ENCODE measurements around the gene ZNF441.

DNA sequence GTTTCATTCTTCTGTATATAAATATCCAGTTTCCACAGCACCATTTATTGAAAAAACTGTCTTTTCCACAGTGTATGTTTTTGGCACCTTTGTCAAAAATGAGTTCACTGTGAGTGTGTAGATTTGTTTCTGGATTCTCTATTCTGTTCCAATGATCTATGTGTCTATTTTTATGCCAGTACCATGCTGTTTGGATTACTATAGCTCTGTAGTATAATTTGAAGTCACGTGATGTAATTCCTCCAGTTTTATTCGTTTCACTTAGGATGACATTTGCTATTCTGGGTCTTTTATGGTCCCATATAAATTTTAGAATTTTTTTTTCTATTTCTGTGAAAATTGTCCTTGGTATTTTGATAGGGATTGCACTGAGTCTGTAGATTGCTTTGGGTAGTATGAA lies 17.0 kb upstream of the ZNF441 start:
- TF ChIP-seq CTCF (IDR thresholded peaks at IDR 0.05; ENCODE audit: low read depth, low read length, missing input control) = no peak
- no peak for TF ChIP-seq ATF3 (IDR thresholded peaks at IDR 0.05)
- TF ChIP-seq, protein P1, sequence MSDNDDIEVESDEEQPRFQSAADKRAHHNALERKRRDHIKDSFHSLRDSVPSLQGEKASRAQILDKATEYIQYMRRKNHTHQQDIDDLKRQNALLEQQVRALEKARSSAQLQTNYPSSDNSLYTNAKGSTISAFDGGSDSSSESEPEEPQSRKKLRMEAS (IDR thresholded peaks at IDR 0.05) = no peak
- no peak for TF ChIP-seq SP1 (IDR thresholded peaks at IDR 0.05)
- TF ChIP-seq, protein P2, sequence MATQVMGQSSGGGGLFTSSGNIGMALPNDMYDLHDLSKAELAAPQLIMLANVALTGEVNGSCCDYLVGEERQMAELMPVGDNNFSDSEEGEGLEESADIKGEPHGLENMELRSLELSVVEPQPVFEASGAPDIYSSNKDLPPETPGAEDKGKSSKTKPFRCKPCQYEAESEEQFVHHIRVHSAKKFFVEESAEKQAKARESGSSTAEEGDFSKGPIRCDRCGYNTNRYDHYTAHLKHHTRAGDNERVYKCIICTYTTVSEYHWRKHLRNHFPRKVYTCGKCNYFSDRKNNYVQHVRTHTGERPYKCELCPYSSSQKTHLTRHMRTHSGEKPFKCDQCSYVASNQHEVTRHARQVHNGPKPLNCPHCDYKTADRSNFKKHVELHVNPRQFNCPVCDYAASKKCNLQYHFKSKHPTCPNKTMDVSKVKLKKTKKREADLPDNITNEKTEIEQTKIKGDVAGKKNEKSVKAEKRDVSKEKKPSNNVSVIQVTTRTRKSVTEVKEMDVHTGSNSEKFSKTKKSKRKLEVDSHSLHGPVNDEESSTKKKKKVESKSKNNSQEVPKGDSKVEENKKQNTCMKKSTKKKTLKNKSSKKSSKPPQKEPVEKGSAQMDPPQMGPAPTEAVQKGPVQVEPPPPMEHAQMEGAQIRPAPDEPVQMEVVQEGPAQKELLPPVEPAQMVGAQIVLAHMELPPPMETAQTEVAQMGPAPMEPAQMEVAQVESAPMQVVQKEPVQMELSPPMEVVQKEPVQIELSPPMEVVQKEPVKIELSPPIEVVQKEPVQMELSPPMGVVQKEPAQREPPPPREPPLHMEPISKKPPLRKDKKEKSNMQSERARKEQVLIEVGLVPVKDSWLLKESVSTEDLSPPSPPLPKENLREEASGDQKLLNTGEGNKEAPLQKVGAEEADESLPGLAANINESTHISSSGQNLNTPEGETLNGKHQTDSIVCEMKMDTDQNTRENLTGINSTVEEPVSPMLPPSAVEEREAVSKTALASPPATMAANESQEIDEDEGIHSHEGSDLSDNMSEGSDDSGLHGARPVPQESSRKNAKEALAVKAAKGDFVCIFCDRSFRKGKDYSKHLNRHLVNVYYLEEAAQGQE (IDR thresholded peaks at IDR 0.05) = no peak
- TF ChIP-seq, protein P3, sequence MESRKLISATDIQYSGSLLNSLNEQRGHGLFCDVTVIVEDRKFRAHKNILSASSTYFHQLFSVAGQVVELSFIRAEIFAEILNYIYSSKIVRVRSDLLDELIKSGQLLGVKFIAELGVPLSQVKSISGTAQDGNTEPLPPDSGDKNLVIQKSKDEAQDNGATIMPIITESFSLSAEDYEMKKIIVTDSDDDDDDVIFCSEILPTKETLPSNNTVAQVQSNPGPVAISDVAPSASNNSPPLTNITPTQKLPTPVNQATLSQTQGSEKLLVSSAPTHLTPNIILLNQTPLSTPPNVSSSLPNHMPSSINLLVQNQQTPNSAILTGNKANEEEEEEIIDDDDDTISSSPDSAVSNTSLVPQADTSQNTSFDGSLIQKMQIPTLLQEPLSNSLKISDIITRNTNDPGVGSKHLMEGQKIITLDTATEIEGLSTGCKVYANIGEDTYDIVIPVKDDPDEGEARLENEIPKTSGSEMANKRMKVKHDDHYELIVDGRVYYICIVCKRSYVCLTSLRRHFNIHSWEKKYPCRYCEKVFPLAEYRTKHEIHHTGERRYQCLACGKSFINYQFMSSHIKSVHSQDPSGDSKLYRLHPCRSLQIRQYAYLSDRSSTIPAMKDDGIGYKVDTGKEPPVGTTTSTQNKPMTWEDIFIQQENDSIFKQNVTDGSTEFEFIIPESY (IDR thresholded peaks at IDR 0.05) = no peak
- no peak for TF ChIP-seq RXRA (IDR thresholded peaks at IDR 0.05)
- no peak for TF ChIP-seq YY1 (IDR thresholded peaks at IDR 0.05)
- TF ChIP-seq JUND (IDR thresholded peaks at IDR 0.05) = no peak
- no peak for TF ChIP-seq EGR1 (IDR thresholded peaks at IDR 0.05; ENCODE audit: low read depth in 2 of 2)
- TF ChIP-seq RAD21 (IDR thresholded peaks at IDR 0.05) = no peak
- no peak for TF ChIP-seq TAF1 (conservative IDR thresholded peaks at IDR 0.05)
- TF ChIP-seq GABPA (IDR thresholded peaks at IDR 0.05 in 1 of 2, conservative IDR thresholded peaks at IDR 0.05 in 1 of 2) = no peak
